ENCODE measurements around the gene DDOST.

Gene DDOST

GRCh38 chr1:20661207-20662109 is at the start of gene DDOST:
DDOST (minus strand) TSS chr1:20661369; CDS start chr1:20661350, 19 bp downstream.
- peak; percentile 86 for DNase-seq

GRCh38 chr1:20710469-20711284 is 49.5 kb upstream of the DDOST start:
- DNase-seq, result no peak

GRCh38 chr1:20709868-20710267 is 48.7 kb upstream of the DDOST start:
- DNase-seq, result no peak

- no peak for DNase-seq
Observed at GRCh38 chr1:20708891-20709290, 47.7 kb upstream of the DDOST start.

- DNase-seq, result no peak
Observed at GRCh38 chr1:20708057-20708456, 46.9 kb upstream of the DDOST start.

GRCh38 chr1:20706841-20707240 is 45.7 kb upstream of the DDOST start:
- no peak for DNase-seq

- no peak for DNase-seq
Observed at GRCh38 chr1:20705203-20705755, 44.1 kb upstream of the DDOST start.

GRCh38 chr1:20704390-20705202 is 43.4 kb upstream of the DDOST start:
- no peak for DNase-seq

GRCh38 chr1:20703124-20703756 is 42.1 kb upstream of the DDOST start:
- no peak for DNase-seq

GRCh38 chr1:20702416-20702815 is 41.2 kb upstream of the DDOST start:
- no peak for DNase-seq

GRCh38 chr1:20701847-20702246 is 40.7 kb upstream of the DDOST start:
- no peak for DNase-seq

GRCh38 chr1:20701446-20701845 is 40.3 kb upstream of the DDOST start:
- no peak for DNase-seq

GRCh38 chr1:20700636-20701215 is 39.6 kb upstream of the DDOST start:
- no peak for DNase-seq

- DNase-seq, result no peak
Observed at GRCh38 chr1:20699558-20699957, 38.4 kb upstream of the DDOST start.

GRCh38 chr1:20698195-20698910 is 37.2 kb upstream of the DDOST start:
- DNase-seq, result no peak

GRCh38 chr1:20697563-20697962 is 36.4 kb upstream of the DDOST start:
- no peak for DNase-seq

- peak; percentile 61 for DNase-seq
Observed at GRCh38 chr1:20696397-20697333, 35.5 kb upstream of the DDOST start.

GRCh38 chr1:20695515-20695914 is 34.3 kb upstream of the DDOST start:
- no peak for DNase-seq

- no peak for DNase-seq
Observed at GRCh38 chr1:20693623-20694022, 32.5 kb upstream of the DDOST start.

GRCh38 chr1:20691872-20692271 is 30.7 kb upstream of the DDOST start:
- no peak for DNase-seq
